ENCODE results near the gene C20orf96.

The C20orf96 gene

DNA sequence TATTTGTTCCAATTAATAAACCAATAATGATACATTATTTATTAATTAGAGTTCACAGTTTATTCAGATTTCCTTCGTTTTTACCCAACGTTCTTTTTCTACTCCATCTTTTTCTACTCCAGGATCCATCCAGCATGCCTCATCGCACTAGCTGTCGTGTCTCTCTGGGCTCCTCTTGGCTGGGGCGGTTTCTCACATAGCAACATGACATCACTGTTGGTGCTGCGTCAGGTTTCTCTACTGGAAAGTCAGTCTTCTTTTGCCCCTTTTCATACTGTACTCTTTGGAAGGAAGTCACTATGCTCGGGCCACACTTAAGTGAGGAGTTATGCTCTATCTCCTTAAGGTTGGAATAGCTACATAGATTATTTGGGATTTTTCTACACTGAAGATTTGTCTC is 21.1 kb upstream of the C20orf96 start:
- H3K4me3 ChIP-seq (ENCODE audit: low read depth, low read length): no peak overlapping the region
- DNase-seq (ENCODE audit: low read depth): no peak
- TF ChIP-seq, protein P1, sequence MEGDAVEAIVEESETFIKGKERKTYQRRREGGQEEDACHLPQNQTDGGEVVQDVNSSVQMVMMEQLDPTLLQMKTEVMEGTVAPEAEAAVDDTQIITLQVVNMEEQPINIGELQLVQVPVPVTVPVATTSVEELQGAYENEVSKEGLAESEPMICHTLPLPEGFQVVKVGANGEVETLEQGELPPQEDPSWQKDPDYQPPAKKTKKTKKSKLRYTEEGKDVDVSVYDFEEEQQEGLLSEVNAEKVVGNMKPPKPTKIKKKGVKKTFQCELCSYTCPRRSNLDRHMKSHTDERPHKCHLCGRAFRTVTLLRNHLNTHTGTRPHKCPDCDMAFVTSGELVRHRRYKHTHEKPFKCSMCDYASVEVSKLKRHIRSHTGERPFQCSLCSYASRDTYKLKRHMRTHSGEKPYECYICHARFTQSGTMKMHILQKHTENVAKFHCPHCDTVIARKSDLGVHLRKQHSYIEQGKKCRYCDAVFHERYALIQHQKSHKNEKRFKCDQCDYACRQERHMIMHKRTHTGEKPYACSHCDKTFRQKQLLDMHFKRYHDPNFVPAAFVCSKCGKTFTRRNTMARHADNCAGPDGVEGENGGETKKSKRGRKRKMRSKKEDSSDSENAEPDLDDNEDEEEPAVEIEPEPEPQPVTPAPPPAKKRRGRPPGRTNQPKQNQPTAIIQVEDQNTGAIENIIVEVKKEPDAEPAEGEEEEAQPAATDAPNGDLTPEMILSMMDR (IDR thresholded peaks at IDR 0.05; ENCODE audit: control insufficient read depth, extremely low read depth, insufficient read depth): no peak

DNA sequence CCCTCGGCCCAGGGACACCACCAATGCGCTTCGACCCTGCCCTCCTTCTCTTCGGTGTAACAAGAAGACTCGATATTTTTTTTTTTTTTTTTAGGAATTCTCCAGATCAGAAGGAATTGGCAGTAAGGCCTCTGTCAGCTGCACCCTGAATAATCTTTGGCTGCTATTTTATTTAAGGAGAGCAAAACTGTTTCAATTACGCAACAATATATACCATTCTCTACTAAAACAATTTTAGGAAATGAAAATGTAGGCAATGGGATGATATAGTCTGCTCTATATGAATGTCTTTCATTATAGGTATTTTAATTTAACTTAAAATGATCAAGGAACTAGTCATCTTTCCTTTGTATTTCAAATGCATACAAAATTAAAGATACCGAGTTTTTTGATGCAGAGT is 20.1 kb upstream of the C20orf96 start:
- TF ChIP-seq, protein P1 (IDR thresholded peaks at IDR 0.05; ENCODE audit: control insufficient read depth, extremely low read depth, insufficient read depth): no peak
- no peak for DNase-seq (ENCODE audit: low read depth)
- H3K4me3 ChIP-seq (ENCODE audit: low read depth, low read length): no peak overlapping the region

DNA sequence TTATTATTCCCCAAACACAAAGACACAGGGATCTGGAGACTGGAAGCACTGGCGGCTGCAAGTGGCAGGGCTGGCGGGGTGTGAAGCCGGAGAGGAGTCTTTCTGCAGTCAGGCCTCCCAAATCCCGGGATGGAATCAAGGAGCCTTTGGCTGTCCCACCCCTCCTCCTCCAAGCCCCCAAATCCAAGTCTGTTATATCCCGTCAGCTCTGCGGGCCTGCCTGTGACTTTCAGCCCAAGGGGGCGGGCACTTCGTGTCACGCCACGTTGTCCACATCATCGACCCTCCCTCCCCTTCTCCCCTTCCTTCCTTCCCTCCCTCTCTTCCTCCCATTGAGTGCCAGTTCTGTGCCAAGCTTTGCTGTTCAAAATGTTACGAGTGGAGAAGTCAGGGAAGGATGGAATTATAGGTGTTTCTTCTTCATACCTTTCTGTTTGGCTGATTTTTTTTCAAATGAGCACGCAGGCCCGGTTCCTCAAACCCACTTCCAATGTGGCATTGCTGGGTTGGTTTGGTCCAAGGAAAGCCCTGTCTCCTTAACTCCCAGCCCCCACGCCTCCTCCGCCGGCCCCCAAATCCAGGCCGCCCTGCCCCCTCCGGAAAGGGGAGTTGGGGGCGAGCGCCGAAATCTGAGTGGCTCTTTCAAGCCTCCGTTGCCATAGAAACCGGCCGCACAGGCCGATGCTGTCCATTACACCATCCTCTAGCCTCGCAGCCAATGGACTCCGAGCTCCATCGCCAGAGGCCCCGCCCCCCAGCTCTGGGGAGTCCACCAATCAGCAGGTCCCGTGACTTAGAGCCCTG is 19.5 kb upstream of the C20orf96 start:
- DNase-seq (ENCODE audit: low read depth): no peak
- TF ChIP-seq, protein P1 (IDR thresholded peaks at IDR 0.05; ENCODE audit: control insufficient read depth, extremely low read depth, insufficient read depth): no peak
- H3K4me3 ChIP-seq (ENCODE audit: low read depth, low read length): no peak overlapping the region

DNA sequence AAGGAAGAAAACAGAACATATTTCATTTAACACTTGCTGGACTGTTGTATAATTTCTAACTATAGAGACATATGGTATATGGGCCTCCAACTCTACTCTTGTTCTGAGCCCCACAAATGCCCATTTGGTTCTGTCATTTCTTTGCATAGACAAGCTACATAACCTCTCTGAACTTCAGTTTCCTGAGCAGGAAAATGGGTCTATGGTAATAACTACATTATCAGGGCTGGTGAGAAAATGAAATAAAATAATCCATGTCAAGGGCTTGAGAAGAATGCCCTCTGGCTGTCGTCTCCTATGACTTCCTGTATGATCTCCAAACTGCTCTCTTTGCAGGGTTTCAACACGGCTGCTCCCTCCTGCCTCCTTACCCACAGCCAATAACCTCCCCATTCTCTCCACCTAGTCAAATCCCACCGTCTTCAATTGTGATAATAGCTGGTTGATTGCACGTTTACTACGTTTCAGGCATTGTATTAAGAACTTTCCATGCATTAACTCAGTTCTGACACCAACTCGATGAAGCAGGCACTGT is 18.8 kb upstream of the C20orf96 start:
- TF ChIP-seq, protein P1 (IDR thresholded peaks at IDR 0.05; ENCODE audit: control insufficient read depth, extremely low read depth, insufficient read depth): no peak
- H3K4me3 ChIP-seq (ENCODE audit: low read depth, low read length): no peak overlapping the region
- no peak for DNase-seq (ENCODE audit: low read depth)

DNA sequence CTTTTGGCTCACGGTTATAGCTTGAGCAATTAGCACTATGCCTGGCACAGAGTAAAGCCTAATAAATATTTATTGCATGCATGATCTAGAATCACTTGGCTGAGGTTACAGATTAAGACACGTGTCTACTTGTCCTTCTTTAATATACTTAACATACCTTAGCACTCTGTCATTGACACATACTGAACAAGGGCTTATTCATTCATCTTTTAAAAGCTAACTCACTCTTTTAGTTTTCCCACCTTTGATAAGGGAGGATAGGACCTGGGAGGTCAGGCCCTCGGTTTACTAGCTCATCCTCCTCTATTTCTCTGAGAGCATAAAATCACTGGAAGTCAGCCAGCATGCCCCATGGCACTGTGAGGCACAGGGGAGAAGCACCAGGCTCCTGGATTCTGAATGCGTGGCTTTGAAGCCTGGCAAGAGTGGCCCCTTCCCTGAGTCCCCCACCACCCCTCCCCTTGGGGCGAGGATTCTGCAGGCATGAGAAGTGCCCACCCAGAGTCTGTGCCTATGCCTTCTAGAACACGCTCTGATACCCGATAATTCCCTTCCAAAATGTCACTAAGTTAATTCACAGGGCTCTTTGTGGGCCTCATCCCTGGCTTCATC is 18.0 kb upstream of the C20orf96 start:
- no peak overlapping the region for H3K4me3 ChIP-seq (ENCODE audit: low read depth, low read length)
- no peak for DNase-seq (ENCODE audit: low read depth)
- TF ChIP-seq, protein P1 (IDR thresholded peaks at IDR 0.05; ENCODE audit: control insufficient read depth, extremely low read depth, insufficient read depth): no peak

DNA sequence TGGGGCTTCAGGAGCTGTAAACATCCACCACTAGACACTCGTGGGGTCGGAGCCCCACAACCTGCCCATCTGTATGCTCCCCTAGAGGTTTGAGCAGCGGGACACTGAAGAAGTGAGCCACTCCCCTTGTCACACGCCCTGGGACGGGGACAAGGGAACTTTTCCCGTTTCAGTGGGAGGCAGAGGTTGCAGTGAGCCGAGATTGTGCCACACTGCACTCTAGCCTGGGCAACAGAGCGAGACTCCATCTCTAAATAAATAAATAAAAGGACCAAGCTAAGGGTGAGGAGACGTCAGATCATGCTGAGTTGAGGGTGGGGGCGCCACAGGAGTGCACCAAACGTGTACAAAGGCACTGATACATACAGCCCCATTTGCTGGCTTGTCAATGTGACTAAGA is 15.2 kb upstream of the C20orf96 start:
- DNase-seq (ENCODE audit: low read depth): no peak
- H3K4me3 ChIP-seq (ENCODE audit: low read depth, low read length): no peak overlapping the region
- TF ChIP-seq, protein P1 (IDR thresholded peaks at IDR 0.05; ENCODE audit: control insufficient read depth, extremely low read depth, insufficient read depth): no peak

Measured in LNCaP clone FGC (cell line).